HG03558 (cell line): Measurements from ENCODE around the gene SLC25A6.
"Not testable (repeated sequence)": the region's sequence is repeated elsewhere in the genome, so short reads cannot be mapped to it uniquely, and the experiment has no call there.

Experiments used
- ATAC-seq: cut with Tn5 transposase; IDR thresholded peaks from one replicate; pipeline ENCODE4 v1.9.1; 2021; ENCODE audit warnings: moderate number of reproducible peaks; ENCODE audit not compliant: unreplicated experiment; ENCODE audit errors: extremely low read depth

The SLC25A6 gene

GRCh38 chrX:1392376-1393068, 609 bp upstream of the SLC25A6 start:
- ATAC-seq = peak; percentile 11

GRCh38 chrX:1391370-1391706, 575 bp downstream of the SLC25A6 start:
- ATAC-seq = peak; percentile 17

- no peak for ATAC-seq
These were observed 1.1 kb downstream of the SLC25A6 start for GRCh38 chrX:1390621-1391369.

GRCh38 chrX:1389993-1390285, 2.0 kb downstream of the SLC25A6 start:
- ATAC-seq = no peak

- ATAC-seq = no peak
These were observed 2.5 kb downstream of the SLC25A6 start for GRCh38 chrX:1389181-1389992.

GRCh38 chrX:1388651-1389050, 3.3 kb downstream of the SLC25A6 start:
- ATAC-seq = no peak

- no peak for ATAC-seq
These were observed 4.7 kb downstream of the SLC25A6 start for GRCh38 chrX:1387141-1387776.

GRCh38 chrX:1386338-1387127, 5.4 kb downstream of the SLC25A6 start:
- ATAC-seq = no peak

- no peak for ATAC-seq
These were observed 6.4 kb downstream of the SLC25A6 start for GRCh38 chrX:1385253-1386223.

GRCh38 chrX:1384658-1385252, 7.2 kb downstream of the SLC25A6 start:
- ATAC-seq = no peak

GRCh38 chrX:1380672-1381233, 11.2 kb downstream of the SLC25A6 start:
- ATAC-seq = no peak

GRCh38 chrX:1378306-1378759, 13.6 kb downstream of the SLC25A6 start:
- no peak for ATAC-seq

- ATAC-seq = no peak
These were observed 23.6 kb downstream of the SLC25A6 start for GRCh38 chrX:1368385-1368698.

- not testable (repeated sequence) for ATAC-seq
These were observed 25.6 kb downstream of the SLC25A6 start for GRCh38 chrX:1366363-1366762.

- no peak for ATAC-seq
These were observed 30.0 kb downstream of the SLC25A6 start for GRCh38 chrX:1361910-1362309.

- no peak for ATAC-seq
These were observed 30.6 kb downstream of the SLC25A6 start for GRCh38 chrX:1361275-1361674.

GRCh38 chrX:1360171-1360570, 31.7 kb downstream of the SLC25A6 start:
- no peak for ATAC-seq

- ATAC-seq = no peak
These were observed 32.4 kb downstream of the SLC25A6 start for GRCh38 chrX:1359477-1359873.
